Measurements from ENCODE around the gene ARID1B. TPM values are rescaled to one million over a fixed set of nuclear protein-coding genes. Genes with fewer than 3 reads are reported as not detected.

ARID1B gene
- total and polyA plus RNA-seq, 10 donors = 17.7 to 223 (median 141) TPM

GRCh38 chr6:157216570-157216969 is 439.4 kb downstream of the ARID1B start:
- Histone ChIP-seq H3K9me3 (no peaks in the 10 kb centered on the region), H3K36me3 (no peaks in the 10 kb centered on the region), H3K27me3 (replicated peaks in 1 of 7) (peaks cover 0 to 3% (median 0%) of the 10 kb centered on the region in 7 donors), H3K27ac (no peak overlapping the region), H3K4me3 (no peak overlapping the region), H3K4me1 (peaks cover 0 to 16% (median 8%) of the 10 kb centered on the region in 6 donors)
- intact Hi-C loops (cut with DNase I; ENCODE audit: low total_unique reads) = no loop called here
- TF ChIP-seq POLR2A (IDR thresholded peaks at IDR 0.05) (no peak), POLR2AphosphoS5 (IDR thresholded peaks at IDR 0.05) (no peak), CTCF (IDR thresholded peaks at IDR 0.05 in 8 of 11, conservative IDR thresholded peaks at IDR 0.05 in 3 of 11) (no peak)
- DNase-seq = peak; percentile 39
- WGBS, 5 donors = 76 to 91% (median 84%) methylated on average over 5 of the region's 5 CpGs

GRCh38 chr6:157217198-157217893 is 440.2 kb downstream of the ARID1B start:
- no peak overlapping the region for H3K27ac ChIP-seq
- H3K27me3 ChIP-seq (replicated peaks in 1 of 7) = peaks cover 0 to 3% (median 0%) of the 10 kb centered on the region in 7 donors
- no peak overlapping the region for H3K4me3 ChIP-seq
- H3K4me1 ChIP-seq = peaks cover 2 to 23% (median 14%) of the 10 kb centered on the region in 6 donors
- no peaks in the 10 kb centered on the region for H3K36me3 ChIP-seq
- no peaks in the 10 kb centered on the region for H3K9me3 ChIP-seq
- no peak for DNase-seq
- TF ChIP-seq CTCF (IDR thresholded peaks at IDR 0.05 in 8 of 11, conservative IDR thresholded peaks at IDR 0.05 in 3 of 11) = no peak
- TF ChIP-seq POLR2A (IDR thresholded peaks at IDR 0.05) = no peak
- TF ChIP-seq POLR2AphosphoS5 (IDR thresholded peaks at IDR 0.05) = peak in 1 of 3 donors; percentile 18
- intact Hi-C loops (cut with DNase I; ENCODE audit: low total_unique reads) = no loop called here
- WGBS, 5 donors = 82 to 94% (median 91%) methylated on average over 20 of the region's 20 CpGs

GRCh38 chr6:157217894-157218370 is 440.8 kb downstream of the ARID1B start:
- TF ChIP-seq CTCF (IDR thresholded peaks at IDR 0.05 in 8 of 11, conservative IDR thresholded peaks at IDR 0.05 in 3 of 11) = no peak
- TF ChIP-seq POLR2A (IDR thresholded peaks at IDR 0.05) = no peak
- no peak for TF ChIP-seq POLR2AphosphoS5 (IDR thresholded peaks at IDR 0.05)
- no peak for DNase-seq
- Histone ChIP-seq H3K9me3 (no peaks in the 10 kb centered on the region), H3K27ac (no peak overlapping the region), H3K4me1 (peaks cover 8 to 29% (median 19%) of the 10 kb centered on the region in 6 donors), H3K4me3 (no peak overlapping the region), H3K36me3 (no peaks in the 10 kb centered on the region), H3K27me3 (replicated peaks in 1 of 7) (peaks cover 0 to 3% (median 0%) of the 10 kb centered on the region in 7 donors)
- intact Hi-C loops (cut with DNase I; ENCODE audit: low total_unique reads) = no loop called here
- WGBS, 5 donors = 92 to 97% (median 94%) methylated on average over 13 of the region's 13 CpGs

GRCh38 chr6:157218371-157219198 is 441.4 kb downstream of the ARID1B start:
- intact Hi-C loops (cut with DNase I; ENCODE audit: low total_unique reads) = no loop called here
- no peak overlapping the region for H3K4me3 ChIP-seq
- H3K9me3 ChIP-seq = no peaks in the 10 kb centered on the region
- no peaks in the 10 kb centered on the region for H3K36me3 ChIP-seq
- no peak for DNase-seq
- peaks cover 11 to 36% (median 23%) of the 10 kb centered on the region in 6 donors for H3K4me1 ChIP-seq
- 87 to 91% (median 90%) methylated on average over 18 to 23 of the region's 23 CpGs for WGBS, 5 donors
- no peak for TF ChIP-seq CTCF (IDR thresholded peaks at IDR 0.05 in 8 of 11, conservative IDR thresholded peaks at IDR 0.05 in 3 of 11)
- TF ChIP-seq POLR2AphosphoS5 (IDR thresholded peaks at IDR 0.05) = no peak
- no peak for TF ChIP-seq POLR2A (IDR thresholded peaks at IDR 0.05)
- H3K27me3 ChIP-seq (replicated peaks in 1 of 7) = peaks cover 0 to 3% (median 0%) of the 10 kb centered on the region in 7 donors
- no peak overlapping the region for H3K27ac ChIP-seq
